ENCODE results near the gene SH3RF1.

The SH3RF1 gene

GRCh38 chr4:169102026-169102425 lies 168.7 kb downstream of the SH3RF1 start:
- DNase-seq: no peak

GRCh38 chr4:169100670-169101101 lies 170.1 kb downstream of the SH3RF1 start:
- DNase-seq: no peak

GRCh38 chr4:169099771-169100180 lies 171.0 kb downstream of the SH3RF1 start:
- peak; percentile 67 for DNase-seq

- peak; percentile 69 for DNase-seq
Measured at GRCh38 chr4:169098969-169099690, 171.6 kb downstream of the SH3RF1 start.

- peak; percentile 67 for DNase-seq
Measured at GRCh38 chr4:169098532-169098931, 172.2 kb downstream of the SH3RF1 start.

- DNase-seq: no peak
Measured at GRCh38 chr4:169098054-169098497, 172.7 kb downstream of the SH3RF1 start.

GRCh38 chr4:169096221-169096620 lies 174.5 kb downstream of the SH3RF1 start:
- no peak for DNase-seq

- DNase-seq: no peak
Measured at GRCh38 chr4:169094656-169095231, 176.0 kb downstream of the SH3RF1 start.

- no peak for DNase-seq
Measured at GRCh38 chr4:169092889-169093522, 177.8 kb downstream of the SH3RF1 start.

- no peak for DNase-seq
Measured at GRCh38 chr4:169090484-169091215, 180.1 kb downstream of the SH3RF1 start.

- DNase-seq: no peak
Measured at GRCh38 chr4:169089004-169089403, 181.8 kb downstream of the SH3RF1 start.

- DNase-seq: no peak
Measured at GRCh38 chr4:169084954-169085353, 185.8 kb downstream of the SH3RF1 start.

GRCh38 chr4:169080981-169081380 lies 189.8 kb downstream of the SH3RF1 start:
- peak; percentile 68 for DNase-seq

- peak; percentile 43 for DNase-seq
Measured at GRCh38 chr4:169079942-169080827, 190.6 kb downstream of the SH3RF1 start.

- no peak for DNase-seq
Measured at GRCh38 chr4:169074117-169074516, 196.6 kb downstream of the SH3RF1 start.

GRCh38 chr4:169071747-169072146 lies 199.0 kb downstream of the SH3RF1 start:
- no peak for DNase-seq

- no peak for DNase-seq
Measured at GRCh38 chr4:169070895-169071218, 199.9 kb downstream of the SH3RF1 start.

GRCh38 chr4:169070071-169070894 lies 200.5 kb downstream of the SH3RF1 start:
- peak; percentile 94 for DNase-seq

GRCh38 chr4:169068423-169068822 lies 202.3 kb downstream of the SH3RF1 start:
- DNase-seq: no peak

- DNase-seq: no peak
Measured at GRCh38 chr4:169066934-169067333, 203.8 kb downstream of the SH3RF1 start.

- DNase-seq: no peak
Measured at GRCh38 chr4:169064296-169064695, 206.5 kb downstream of the SH3RF1 start.
